Measurements from ENCODE around the gene ZNF365. TPM values are rescaled to one million over a fixed set of nuclear protein-coding genes. Genes with fewer than 3 reads are reported as not detected.
"Not testable (repeated sequence)": the region's sequence is repeated elsewhere in the genome, so short reads cannot be mapped to it uniquely, and the experiment has no call there.

The ZNF365 gene
- 29.6 TPM for total RNA-seq

- DNase-seq = peak; percentile 76
These were observed at the start of gene ZNF365 for GRCh38 chr10:62373995-62374861. Gene ZNF365, plus strand, starts transcription at chr10:62374369. Its CDS starts 1,825 bp downstream, at chr10:62376194.

DNA sequence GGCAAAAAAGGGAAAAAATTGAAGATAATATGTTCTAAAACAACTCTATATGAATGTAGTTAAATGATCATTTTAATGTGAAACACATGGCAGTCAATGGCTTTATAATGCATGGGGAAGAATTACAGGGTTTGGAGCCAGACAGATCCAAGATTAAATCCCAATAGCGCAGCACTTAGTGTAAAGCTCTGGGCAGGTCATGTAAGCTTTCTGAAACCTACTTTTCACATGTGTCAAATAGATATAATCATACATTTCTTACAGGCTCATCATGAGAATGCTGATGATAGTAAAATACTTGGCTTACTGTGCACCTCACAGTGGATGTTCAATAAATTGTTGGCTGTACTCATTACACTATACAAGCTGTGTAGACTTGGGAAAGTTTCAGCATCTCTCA is 48.0 kb upstream of the ZNF365 start:
- no peak for DNase-seq

DNA sequence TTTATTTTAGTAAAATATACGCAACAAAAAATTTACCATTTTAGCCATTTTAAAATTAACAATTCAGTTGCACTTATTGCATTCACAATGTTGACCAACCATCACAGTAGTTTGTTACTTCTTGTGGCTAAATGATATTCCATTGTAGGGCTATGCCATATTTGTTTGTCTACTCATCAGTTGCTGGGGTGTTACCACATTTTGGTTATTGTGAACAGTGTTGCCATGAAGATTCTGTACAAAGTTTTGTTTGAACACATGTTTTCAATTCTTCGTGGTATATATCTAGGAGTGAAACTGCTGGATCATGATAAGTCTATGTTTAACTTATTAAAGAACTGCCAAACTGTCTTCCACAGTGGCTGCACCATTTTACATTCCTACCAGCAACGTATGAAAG is 46.3 kb upstream of the ZNF365 start:
- no peak for DNase-seq

DNA sequence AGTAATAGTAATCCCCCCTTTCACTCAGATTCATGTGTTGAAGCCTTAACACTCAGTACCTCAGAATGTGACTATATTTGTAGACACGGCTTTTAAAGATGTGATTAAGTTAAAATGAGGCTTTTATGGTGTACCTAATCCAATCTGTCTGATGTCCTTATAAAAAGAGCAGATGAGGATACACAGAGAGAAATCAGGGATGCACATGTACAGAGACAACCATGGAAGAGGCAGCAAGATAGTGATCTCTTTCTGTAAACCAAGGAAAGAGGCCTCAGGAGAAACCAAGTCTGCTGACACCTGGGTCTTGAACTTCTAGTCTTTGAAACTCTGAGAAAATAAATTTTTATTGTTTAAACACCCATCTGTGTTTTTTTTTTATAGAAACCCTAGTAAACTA is 44.0 kb upstream of the ZNF365 start:
- DNase-seq = no peak

- no peak for DNase-seq
These were observed 41.8 kb upstream of the ZNF365 start for GRCh38 chr10:62332406-62332805.

- no peak for DNase-seq
These were observed 40.9 kb upstream of the ZNF365 start for GRCh38 chr10:62333135-62333889.

GRCh38 chr10:62333988-62334682 is 40.0 kb upstream of the ZNF365 start:
- no peak for DNase-seq

DNA sequence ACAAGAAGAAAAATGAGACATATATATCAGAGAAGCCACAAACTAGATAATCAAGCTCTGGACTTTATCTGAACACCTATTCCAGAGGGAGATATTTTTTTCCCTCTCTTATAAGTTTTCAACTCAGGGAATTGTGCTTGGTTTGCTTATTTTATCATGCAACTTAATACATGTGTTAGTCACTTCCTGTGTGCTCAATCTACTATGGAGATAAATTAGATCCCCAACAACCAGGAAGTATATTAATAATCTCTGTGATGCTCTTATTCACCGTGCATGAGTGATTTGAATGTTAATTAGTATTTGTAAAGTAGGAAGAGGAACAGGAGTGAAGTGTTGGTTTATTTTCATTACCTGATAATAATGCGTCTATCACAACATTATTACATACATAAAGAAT is 38.8 kb upstream of the ZNF365 start:
- no peak for DNase-seq

DNA sequence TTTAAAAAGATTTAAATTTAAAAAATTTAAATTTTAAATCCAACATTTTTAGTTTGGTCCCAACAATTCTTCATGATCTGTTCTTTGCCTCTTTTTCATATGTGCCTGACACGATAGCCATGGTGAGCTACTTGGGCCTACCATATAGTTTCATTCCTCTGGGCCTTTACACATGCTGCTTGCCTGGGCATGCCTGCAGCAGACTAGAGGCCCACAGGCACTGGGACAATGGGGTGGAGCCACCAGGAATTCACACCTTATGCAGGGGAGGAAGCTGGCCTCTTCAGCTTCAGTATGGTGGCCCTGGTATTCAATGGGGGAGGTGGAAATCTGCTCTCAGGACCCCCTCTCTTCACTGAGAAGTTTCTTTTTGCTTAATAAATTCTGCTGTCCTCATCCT is 37.8 kb upstream of the ZNF365 start:
- DNase-seq = no peak

DNA sequence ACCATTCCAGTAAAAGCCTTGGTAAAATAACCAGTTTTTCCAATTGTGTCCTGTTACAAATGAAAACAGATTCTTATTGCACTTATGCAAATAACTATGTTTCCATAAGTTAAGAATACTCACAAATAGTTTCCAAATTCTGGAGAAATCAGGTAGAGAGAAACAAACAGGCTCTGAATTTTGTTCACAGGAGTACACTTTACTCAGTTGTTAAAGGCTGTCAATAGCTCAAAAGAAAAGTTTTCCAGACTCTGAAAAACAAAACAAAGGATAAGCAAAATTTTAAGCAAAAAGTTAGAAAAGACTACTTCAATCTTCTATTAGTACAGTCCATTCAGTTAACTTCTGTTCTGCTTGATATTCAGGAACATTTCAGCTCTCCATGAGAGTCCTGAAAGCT is 32.8 kb upstream of the ZNF365 start:
- no peak for DNase-seq

DNA sequence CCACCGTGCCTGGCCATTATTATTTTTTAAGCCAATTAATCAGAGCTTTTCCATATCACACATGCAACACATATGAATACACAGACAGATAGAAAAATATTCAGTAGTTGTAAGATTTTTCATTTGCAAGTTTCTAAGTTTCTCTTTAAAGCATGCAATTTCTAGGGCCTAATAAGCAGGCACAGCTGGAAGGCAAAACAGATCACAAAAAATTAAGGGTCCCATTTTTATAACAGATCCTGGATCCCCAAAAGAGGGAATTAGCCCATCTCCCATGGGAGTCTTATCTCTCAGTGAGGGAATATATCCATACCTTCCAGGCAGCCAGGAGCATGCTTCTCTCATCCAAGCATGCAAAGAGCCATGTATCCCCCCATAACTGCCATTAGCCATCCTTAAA is 31.2 kb upstream of the ZNF365 start:
- DNase-seq = no peak

DNA sequence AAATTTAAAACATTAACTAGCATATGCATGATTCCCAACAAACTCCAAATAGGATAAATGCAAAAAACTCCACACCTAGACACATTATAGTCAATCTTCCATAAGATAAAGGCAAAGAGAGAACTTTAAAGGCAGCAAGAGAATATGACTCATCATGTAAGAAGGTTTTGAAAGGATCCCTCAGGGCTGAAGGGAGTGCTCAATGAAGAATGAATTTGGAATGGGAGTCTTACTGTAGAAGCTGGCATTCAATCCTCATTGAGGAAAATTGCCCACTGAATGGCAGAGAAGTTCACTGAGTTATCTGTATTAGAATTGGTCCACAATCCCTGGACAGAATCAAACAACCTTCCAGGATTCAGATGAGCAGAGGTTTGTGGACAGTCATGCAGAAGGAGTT is 26.1 kb upstream of the ZNF365 start:
- no peak for DNase-seq

DNA sequence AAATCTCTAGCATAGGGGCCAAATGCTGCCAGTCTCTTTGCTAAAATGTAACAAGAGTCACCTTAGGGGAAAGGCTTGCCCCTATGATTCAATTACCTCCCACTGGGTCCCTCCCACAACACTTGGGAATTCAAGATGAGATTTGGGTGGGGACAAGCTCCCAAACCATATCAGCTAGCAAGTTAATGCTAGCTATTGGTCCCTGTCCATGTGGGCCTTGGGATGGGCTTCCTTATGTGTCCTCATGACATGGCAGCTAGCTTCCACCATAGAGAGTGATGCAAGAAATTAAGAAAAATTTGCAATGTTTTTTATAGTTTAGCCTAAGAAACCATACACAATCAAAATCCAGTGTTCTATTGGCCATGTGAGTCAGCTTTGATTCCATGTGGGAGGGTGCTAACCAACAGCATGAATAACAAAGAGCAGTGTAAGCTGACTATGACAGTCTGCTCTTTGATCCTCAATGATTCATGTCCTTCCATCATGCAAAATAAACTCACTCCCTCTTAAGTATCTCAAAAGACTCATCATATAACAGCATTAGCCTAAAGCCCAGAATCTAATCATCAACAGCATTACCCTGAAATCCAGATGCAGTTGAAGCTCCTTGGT is 21.7 kb upstream of the ZNF365 start:
- peak; percentile 1 for DNase-seq

- DNase-seq = no peak
These were observed 19.3 kb upstream of the ZNF365 start for GRCh38 chr10:62354916-62355315.

DNA sequence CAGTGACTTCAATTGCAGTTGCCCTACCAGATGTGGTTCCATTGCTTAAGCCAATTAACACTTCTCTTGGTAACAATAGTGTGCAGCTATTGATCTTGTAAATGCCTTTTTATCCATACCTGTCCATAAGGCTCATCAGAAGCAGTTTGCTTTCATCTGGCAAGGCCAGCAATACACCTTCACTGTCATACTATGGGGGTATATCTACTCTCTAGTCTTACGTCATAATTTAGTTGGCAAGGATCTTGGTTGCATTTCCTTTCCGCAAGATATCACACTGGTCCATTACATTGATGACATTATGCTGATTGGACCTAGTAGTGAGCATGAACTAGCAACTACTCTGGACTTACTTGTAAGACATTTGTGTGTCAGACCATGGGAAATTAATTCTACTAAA is 17.7 kb upstream of the ZNF365 start:
- no peak for DNase-seq

- DNase-seq = not testable (repeated sequence)
These were observed 16.0 kb upstream of the ZNF365 start for GRCh38 chr10:62358151-62358550.

GRCh38 chr10:62373639-62373994 is 552 bp upstream of the ZNF365 start:
- DNase-seq = no peak

DNA sequence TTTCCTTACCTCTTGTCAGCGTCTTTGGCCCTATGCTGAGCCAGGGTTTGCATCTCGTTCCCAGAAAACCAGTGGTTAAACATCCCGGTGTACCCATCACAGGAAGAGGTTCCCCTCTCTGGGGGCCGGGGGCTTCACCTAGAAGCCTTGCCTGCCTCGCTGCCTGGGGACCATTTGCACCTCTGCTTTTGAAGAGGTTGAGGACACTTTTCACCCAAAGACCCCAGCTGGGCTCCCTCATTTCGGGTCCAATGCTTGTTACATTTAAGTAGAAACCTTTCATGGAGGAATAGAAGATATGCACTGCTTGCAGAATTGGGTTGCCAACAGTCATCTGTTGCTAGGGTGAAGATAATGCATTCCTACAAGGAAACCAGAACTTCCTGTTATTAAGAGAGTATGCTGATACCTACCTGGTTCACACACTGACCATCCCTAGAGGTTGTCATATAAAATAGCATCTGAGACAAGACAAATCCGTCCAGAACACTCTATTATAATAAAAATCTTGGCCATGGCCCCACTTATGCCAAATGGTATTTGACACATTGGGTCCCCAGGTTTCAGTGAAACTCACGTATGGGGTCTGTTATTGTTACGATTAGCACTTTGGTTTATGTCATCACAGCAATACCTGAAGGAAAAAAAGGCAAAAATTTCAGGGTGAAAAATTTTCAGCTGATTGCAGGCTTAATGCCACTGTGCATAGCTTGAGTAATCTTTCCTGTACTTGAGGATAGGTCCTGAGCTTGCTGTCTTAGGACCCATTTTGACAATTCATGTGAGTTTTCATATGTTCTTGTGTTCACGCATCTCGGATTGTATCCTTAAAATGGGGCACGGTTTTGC is 917 bp downstream of the ZNF365 start:
- DNase-seq = peak; percentile 26

DNA sequence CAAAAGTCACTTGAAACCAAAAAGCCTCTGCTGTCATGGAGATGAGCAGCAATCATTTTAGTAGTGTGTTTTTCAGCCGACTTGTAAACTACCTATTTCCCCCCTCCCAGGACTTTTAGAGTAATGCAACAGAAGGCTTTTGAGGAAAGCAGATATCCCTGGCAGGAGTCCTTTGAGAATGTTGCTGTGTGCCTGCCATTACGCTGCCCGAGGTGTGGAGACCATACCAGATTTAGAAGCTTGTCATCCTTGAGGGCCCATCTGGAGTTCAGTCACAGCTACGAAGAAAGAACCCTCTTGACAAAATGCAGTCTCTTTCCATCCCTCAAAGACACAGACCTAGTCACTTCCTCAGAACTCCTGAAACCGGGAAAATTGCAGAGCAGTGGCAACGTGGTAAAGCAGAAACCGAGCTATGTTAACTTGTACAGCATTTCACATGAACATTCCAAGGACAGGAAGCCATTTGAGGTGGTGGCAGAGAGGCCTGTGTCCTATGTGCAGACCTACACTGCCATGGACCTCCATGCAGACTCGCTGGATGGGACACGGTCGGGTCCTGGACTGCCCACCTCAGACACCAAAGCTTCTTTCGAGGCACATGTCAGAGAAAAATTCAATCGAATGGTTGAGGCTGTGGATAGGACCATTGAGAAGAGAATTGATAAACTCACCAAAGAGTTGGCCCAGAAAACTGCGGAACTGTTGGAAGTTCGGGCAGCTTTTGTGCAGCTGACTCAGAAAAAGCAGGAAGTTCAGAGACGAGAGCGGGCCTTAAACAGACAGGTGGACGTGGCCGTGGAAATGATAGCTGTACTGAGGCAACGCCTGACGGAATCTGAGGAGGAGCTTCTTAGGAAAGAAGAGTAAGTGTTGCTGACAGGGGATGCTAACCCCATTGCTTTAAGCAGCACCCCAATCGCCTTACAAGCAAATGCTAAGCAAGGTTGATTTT is 2.2 kb downstream of the ZNF365 start:
- peak; percentile 19 for DNase-seq

- no peak for DNase-seq
These were observed 2.9 kb downstream of the ZNF365 start for GRCh38 chr10:62377026-62377415.

DNA sequence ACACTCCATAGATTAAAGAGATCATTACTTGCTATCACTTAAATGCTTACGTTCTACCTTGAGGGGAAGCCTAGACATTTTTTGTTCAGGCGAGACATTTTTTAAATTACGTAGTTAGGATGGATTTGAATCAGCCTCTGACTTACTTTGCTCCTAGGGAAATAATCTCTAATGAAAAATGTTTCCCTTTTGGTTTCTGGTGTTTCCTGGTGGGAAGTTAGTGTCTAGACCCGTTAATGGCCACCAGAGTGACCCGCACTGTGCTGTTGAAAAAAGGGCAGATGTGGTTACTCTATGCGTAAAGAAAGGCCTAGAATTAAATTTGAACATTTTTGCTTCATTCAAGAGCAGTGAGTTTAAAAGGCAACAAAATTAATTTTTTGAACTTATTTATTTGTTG is 3.8 kb downstream of the ZNF365 start:
- no peak for DNase-seq

Data from occipital lobe (tissue), 2 donors.